Left lung (tissue), 10 donors: ENCODE measurements around the gene GAPVD1. TPM values are rescaled to one million over a fixed set of nuclear protein-coding genes. Genes with fewer than 3 reads are reported as not detected.
"Not testable (repeated sequence)": the region's sequence is repeated elsewhere in the genome, so short reads cannot be mapped to it uniquely, and the experiment has no call there.

ENCODE experiments used
- ATAC-seq: fragments of 200-7000 bp; cut with Tn5 transposase; one replicate; pipeline ENCODE4 v1.9.1; 2020; ENCODE audit warnings: moderate library complexity
- DNase-seq, 4 donors: peaks; one replicate each; pipeline ENCODE4 v3.0.0-alpha.2; 2013 to 2020
- H3K27ac ChIP-seq, 2 donors: fragments of 200-600 bp; sonication (generic) in 1 of 2; one replicate each; pipeline versions ENCODE4 v1.5.0 to v1.8.0; 2020 to 2021
- H3K27me3 ChIP-seq, 2 donors: fragments of 200-600 bp; sonication (generic) in 1 of 2; one replicate each; pipeline versions ENCODE4 v1.5.0 to v1.8.0; 2020 to 2021
- H3K36me3 ChIP-seq, 2 donors: fragments of 200-600 bp; sonication (generic) in 1 of 2; one replicate each; pipeline versions ENCODE4 v1.5.0 to v1.8.0; 2020 to 2021
- H3K4me1 ChIP-seq, 2 donors: fragments of 200-600 bp; one replicate each; pipeline ENCODE4 v1.8.0; 2021
- H3K4me3 ChIP-seq, 2 donors: fragments of 200-600 bp; sonication (generic) in 1 of 2; one replicate each; pipeline versions ENCODE4 v1.5.0 to v1.8.0; 2020 to 2021; ENCODE audit warnings: mild to moderate bottlenecking in 1 of 2
- H3K9me3 ChIP-seq, 2 donors: fragments of 200-600 bp; sonication (generic) in 1 of 2; one replicate each; pipeline versions ENCODE4 v1.5.0 to v1.8.0; 2020 to 2021
- intact Hi-C, 2 donors: fragments of 100-400 bp; cut with DNase I; formaldehyde crosslinking; loops; one replicate each; pipeline versions ENCODE4 v1.11.2 to v1.14.2; 2022
- polyA plus RNA-seq, 6 donors: library from polyadenylated mRNA; unstranded; fragments of 120-200 nt; gene quantifications; one replicate each; pipeline ENCODE4 v1.2.1, GENCODE V29; 2013; ENCODE audit not compliant: insufficient read length in 6 of 6
- total RNA-seq, 2 donors: library from RNA; stranded (reverse); fragmentation: NEBNext Ultra II Directional; extraction: Animal tissue kit (Norgen Biotek cat#: 25700); gene quantifications; one replicate each; pipeline ENCODE4 v1.2.1, GENCODE V29; 2021
- TF ChIP-seq, protein P1 (sequence below), 2 donors: fragments of 200-600 bp; sonication (generic) in 1 of 2; IDR thresholded peaks; one replicate each; pipeline versions ENCODE4 v1.5.0 to v1.8.0; 2021; ENCODE audit warnings: antibody characterized with exemption in 2 of 2
- donor health status: DM: no; HTN: yes; CAD: no.
- donor health status: DM: no; HTN: no; CAD: no.

GAPVD1 gene
- total and polyA plus RNA-seq, 8 donors, result 39.1 to 63.5 (median 44.2) TPM

DNA sequence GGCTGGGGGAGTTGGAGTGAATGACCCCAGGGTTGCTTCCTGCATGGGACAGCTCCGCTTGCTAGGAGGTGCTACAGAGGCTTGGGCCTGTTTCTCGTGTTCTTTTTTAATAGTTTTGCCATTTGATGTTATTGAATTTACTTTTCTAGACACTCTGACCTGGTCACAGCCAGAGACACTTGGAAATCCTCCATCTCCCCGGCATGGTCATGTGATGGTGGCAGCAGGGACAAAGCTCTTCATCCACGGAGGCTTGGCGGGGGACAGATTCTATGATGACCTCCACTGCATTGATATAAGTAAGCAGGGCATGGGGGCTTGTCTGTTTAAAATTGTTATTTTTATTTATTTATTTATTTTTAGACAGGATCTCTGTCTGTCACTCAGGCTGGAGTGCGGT lies 33.9 kb upstream of the GAPVD1 start:
- Histone ChIP-seq H3K27me3 (no peaks in the 10 kb centered on the region), H3K36me3 (peaks cover 0 to 62% of the 10 kb centered on the region in 2 donors), H3K27ac (no peak overlapping the region), H3K4me1 (no peaks in the 10 kb centered on the region), H3K9me3 (no peaks in the 10 kb centered on the region), H3K4me3 (no peak overlapping the region)
- ATAC-seq (no peak), DNase-seq (no peak)
- intact Hi-C loops, result no loop called here
- TF ChIP-seq, protein P1, sequence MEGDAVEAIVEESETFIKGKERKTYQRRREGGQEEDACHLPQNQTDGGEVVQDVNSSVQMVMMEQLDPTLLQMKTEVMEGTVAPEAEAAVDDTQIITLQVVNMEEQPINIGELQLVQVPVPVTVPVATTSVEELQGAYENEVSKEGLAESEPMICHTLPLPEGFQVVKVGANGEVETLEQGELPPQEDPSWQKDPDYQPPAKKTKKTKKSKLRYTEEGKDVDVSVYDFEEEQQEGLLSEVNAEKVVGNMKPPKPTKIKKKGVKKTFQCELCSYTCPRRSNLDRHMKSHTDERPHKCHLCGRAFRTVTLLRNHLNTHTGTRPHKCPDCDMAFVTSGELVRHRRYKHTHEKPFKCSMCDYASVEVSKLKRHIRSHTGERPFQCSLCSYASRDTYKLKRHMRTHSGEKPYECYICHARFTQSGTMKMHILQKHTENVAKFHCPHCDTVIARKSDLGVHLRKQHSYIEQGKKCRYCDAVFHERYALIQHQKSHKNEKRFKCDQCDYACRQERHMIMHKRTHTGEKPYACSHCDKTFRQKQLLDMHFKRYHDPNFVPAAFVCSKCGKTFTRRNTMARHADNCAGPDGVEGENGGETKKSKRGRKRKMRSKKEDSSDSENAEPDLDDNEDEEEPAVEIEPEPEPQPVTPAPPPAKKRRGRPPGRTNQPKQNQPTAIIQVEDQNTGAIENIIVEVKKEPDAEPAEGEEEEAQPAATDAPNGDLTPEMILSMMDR (IDR thresholded peaks at IDR 0.05), result no peak

DNA sequence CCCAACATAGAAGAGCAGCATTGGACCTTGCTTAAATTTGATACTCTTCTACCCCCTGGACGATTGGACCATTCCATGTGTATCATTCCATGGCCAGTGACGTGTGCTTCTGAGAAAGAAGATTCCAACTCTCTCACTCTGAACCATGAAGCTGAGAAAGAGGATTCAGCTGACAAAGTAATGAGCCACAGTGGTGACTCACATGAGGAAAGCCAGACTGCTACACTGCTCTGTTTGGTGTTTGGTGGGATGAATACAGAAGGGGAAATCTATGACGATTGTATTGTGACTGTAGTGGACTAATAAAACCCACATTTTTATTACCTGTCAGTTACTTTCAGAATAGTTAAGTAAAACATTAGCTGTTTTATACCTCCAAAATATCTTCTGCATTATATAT lies 27.9 kb upstream of the GAPVD1 start:
- ATAC-seq (peak; percentile 70), DNase-seq (no peak)
- intact Hi-C loops, result no loop called here
- Histone ChIP-seq H3K4me1 (peaks cover 30 to 46% of the 10 kb centered on the region in 2 donors), H3K27me3 (no peaks in the 10 kb centered on the region), H3K9me3 (no peaks in the 10 kb centered on the region), H3K27ac (peak overlapping the region in 1 of 2 donors; percentile 14), H3K36me3 (peaks cover 6 to 87% of the 10 kb centered on the region in 2 donors), H3K4me3 (no peak overlapping the region)
- TF ChIP-seq, protein P1 (IDR thresholded peaks at IDR 0.05), result no peak

DNA sequence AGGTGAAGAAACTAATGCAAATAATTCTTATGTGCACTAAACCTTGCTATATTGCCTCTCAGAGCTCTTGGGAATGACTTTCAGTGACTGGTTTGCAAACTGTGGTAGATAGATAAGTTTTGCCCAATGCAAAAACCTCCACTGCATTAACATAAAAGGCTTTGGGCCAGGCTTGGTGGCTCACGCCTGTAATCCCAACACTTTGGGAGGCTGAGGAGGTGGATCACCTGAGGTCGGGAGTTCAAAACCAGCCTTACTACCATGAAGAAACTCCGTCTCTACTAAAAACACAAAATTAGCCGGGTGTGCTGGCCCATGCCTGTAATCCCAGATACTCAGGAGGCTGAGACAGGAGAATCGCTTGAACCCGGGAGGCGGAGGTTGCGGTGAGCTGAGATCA lies 27.5 kb upstream of the GAPVD1 start:
- Histone ChIP-seq H3K27ac (peak overlapping the region in 1 of 2 donors; percentile 14), H3K4me1 (peaks cover 34 to 50% of the 10 kb centered on the region in 2 donors), H3K36me3 (peaks cover 6 to 87% of the 10 kb centered on the region in 2 donors)
- H3K27me3 ChIP-seq, intact Hi-C loops, H3K4me3 ChIP-seq, DNase-seq, ATAC-seq, H3K9me3 ChIP-seq: not testable (repeated sequence)

DNA sequence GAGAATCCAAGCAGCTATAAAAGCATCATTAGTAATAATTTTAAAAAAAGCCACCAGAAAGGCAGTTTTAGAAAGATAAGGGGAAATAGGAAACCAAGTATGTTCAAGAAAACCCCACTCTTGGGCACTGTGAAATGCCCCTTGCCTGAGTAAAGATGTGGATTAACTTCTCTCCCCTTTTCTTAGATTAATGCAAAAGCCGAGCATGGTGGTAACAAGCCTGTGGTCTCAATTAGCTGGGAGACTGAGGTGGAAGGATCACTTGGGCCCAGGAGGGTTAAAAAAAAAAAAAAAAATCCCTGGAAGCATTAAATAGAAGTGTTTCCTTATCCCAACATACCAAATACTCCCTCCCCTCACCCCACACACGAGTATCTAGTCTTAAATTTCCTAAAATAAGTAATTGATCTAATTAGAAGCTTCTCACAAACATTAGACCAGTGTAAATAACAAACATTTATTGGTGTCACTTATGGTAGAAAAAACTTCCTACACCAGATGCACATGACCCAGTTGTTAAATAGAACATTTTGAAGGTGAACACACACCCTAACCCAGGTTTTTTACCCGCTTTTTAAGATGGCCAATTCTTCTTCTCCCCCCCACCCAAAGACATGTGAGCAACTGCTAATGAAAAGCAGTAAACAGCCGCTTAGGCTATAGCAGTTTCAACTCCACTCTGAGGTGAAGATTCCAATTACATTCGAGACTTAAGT lies 25.7 kb upstream of the GAPVD1 start:
- H3K4me3 ChIP-seq, result peak overlapping the region in 1 of 2 donors; percentile 80
- H3K4me1 ChIP-seq, result peaks cover 38 to 56% of the 10 kb centered on the region in 2 donors
- intact Hi-C loops, result no loop called here
- peaks cover 6 to 83% of the 10 kb centered on the region in 2 donors for H3K36me3 ChIP-seq
- H3K9me3 ChIP-seq, result no peaks in the 10 kb centered on the region
- no peaks in the 10 kb centered on the region for H3K27me3 ChIP-seq
- TF ChIP-seq, protein P1 (IDR thresholded peaks at IDR 0.05), result no peak
- peak overlapping the region in 1 of 2 donors; percentile 2 for H3K27ac ChIP-seq
- no peak for DNase-seq
- no peak for ATAC-seq

DNA sequence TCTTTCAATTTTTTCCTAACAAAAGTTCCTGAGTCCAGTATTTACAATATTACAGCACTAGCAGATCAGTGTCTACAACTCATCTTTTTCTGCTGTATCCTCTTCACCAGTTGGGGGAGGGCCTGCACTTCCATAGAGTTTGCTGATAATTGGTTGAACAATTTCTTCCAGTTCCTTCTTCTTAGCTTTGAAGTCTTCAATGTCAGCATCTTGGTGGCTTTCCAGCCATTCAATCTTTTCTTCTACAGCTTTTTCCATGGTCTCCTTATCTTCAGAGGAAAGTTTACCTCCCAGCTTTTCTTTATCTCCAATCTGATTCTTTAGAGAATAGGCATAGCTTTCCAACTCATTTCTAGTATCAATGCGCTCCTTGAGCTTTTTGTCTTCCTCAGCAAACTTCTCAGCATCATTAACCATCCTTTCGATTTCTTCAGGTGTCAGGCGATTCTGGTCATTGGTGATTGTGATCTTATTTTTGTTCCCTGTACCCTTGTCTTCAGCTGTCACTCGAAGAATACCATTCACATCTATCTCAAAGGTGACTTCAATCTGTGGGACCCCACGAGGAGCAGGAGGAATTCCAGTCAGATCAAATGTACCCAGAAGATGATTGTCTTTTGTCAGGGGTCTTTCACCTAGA lies 25.0 kb upstream of the GAPVD1 start:
- H3K27ac ChIP-seq, result not testable (repeated sequence)
- Histone ChIP-seq H3K4me1 (peaks cover 38 to 56% of the 10 kb centered on the region in 2 donors), H3K36me3 (peaks cover 6 to 76% of the 10 kb centered on the region in 2 donors)

DNA sequence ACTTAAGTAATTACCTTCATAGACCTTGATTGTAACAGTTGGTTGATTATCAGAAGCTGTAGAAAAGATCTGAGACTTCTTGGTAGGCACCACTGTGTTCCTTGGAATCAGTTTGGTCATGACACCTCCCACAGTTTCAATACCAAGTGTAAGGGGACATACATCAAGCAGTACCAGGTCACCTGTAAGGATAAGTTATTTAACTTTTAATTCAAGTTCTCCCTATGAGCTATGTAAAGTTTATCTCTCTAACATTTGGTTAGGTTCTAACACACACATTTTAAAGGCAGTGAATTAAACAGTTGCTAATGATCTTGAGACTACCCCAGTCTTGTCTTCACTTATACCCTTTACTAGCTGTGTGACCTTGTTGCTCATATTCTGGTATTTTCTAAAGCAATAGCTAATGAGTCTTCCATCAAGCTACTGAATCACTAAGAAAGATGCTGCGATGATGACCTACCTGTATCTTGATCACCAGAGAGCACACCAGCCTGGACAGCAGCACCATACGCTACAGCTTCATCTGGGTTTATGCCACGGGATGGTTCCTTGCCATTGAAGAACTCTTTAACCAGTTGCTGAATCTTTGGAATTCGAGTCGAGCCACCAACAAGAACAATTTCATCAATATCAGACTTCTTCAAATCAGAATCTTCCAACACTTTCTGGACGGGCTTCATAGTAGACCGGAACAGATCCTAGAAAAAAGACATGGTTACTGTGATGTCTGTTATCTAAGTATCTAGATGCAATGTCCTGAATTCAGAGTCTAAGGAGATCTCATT lies 23.3 kb upstream of the GAPVD1 start:
- Histone ChIP-seq H3K27ac (no peak overlapping the region), H3K4me1 (peaks cover 43 to 72% of the 10 kb centered on the region in 2 donors)
- no peak for ATAC-seq

More for the DNA sequence above, 25.0 kb upstream of the GAPVD1 start:
- intact Hi-C loops, DNase-seq, H3K9me3 ChIP-seq, H3K27me3 ChIP-seq, ATAC-seq: not testable (repeated sequence)
- peak overlapping the region in 1 of 2 donors; percentile 80 for H3K4me3 ChIP-seq

More for the DNA sequence above, 23.3 kb upstream of the GAPVD1 start:
- Histone ChIP-seq H3K36me3 (peaks cover 6 to 66% of the 10 kb centered on the region in 2 donors), H3K9me3 (no peaks in the 10 kb centered on the region), H3K4me3 (peak overlapping the region; percentile 80 to 99), H3K27me3 (no peaks in the 10 kb centered on the region)
- DNase-seq, result no peak
- intact Hi-C loops, result no loop called here
- TF ChIP-seq, protein P1 (IDR thresholded peaks at IDR 0.05), result no peak
